ENCODE measurements around the gene CAMK2A. TPM values are rescaled to one million over a fixed set of nuclear protein-coding genes. Genes with fewer than 3 reads are reported as not detected.
A peak's percentile ranks its signal among the peaks of the same experiment; 100 is the strongest.

CAMK2A gene
- total RNA-seq, 1 donor from 2014 or later: 0.30 TPM

GRCh38 chr5:150288361-150288760 lies 1.2 kb downstream of the CAMK2A start:
- no peak overlapping the region for H3K27ac Mint-ChIP-seq (ENCODE audit: unreplicated experiment)
- no peaks in the 10 kb centered on the region for H3K27me3 Mint-ChIP-seq (ENCODE audit: low read depth)
- H3K9me3 Mint-ChIP-seq: no peaks in the 10 kb centered on the region
- TF ChIP-seq, protein P1, sequence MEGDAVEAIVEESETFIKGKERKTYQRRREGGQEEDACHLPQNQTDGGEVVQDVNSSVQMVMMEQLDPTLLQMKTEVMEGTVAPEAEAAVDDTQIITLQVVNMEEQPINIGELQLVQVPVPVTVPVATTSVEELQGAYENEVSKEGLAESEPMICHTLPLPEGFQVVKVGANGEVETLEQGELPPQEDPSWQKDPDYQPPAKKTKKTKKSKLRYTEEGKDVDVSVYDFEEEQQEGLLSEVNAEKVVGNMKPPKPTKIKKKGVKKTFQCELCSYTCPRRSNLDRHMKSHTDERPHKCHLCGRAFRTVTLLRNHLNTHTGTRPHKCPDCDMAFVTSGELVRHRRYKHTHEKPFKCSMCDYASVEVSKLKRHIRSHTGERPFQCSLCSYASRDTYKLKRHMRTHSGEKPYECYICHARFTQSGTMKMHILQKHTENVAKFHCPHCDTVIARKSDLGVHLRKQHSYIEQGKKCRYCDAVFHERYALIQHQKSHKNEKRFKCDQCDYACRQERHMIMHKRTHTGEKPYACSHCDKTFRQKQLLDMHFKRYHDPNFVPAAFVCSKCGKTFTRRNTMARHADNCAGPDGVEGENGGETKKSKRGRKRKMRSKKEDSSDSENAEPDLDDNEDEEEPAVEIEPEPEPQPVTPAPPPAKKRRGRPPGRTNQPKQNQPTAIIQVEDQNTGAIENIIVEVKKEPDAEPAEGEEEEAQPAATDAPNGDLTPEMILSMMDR (conservative IDR thresholded peaks at IDR 0.05): no peak
- DNase-seq (ENCODE audit: low read depth, low spot score): no peak
- H3K4me3 Mint-ChIP-seq: no peak overlapping the region
- H3K36me3 Mint-ChIP-seq (ENCODE audit: low read depth): no peaks in the 10 kb centered on the region
- H3K4me1 Mint-ChIP-seq: peaks cover 31% of the 10 kb centered on the region

GRCh38 chr5:150286820-150287219 lies 2.8 kb downstream of the CAMK2A start:
- no peak for DNase-seq (ENCODE audit: low read depth, low spot score)
- peaks cover 29% of the 10 kb centered on the region for H3K4me1 Mint-ChIP-seq
- no peak overlapping the region for H3K27ac Mint-ChIP-seq (ENCODE audit: unreplicated experiment)
- no peaks in the 10 kb centered on the region for H3K9me3 Mint-ChIP-seq
- H3K27me3 Mint-ChIP-seq (ENCODE audit: low read depth): no peaks in the 10 kb centered on the region
- no peaks in the 10 kb centered on the region for H3K36me3 Mint-ChIP-seq (ENCODE audit: low read depth)
- H3K4me3 Mint-ChIP-seq: no peak overlapping the region
- TF ChIP-seq, protein P1 (conservative IDR thresholded peaks at IDR 0.05): peak; percentile 60

DNA sequence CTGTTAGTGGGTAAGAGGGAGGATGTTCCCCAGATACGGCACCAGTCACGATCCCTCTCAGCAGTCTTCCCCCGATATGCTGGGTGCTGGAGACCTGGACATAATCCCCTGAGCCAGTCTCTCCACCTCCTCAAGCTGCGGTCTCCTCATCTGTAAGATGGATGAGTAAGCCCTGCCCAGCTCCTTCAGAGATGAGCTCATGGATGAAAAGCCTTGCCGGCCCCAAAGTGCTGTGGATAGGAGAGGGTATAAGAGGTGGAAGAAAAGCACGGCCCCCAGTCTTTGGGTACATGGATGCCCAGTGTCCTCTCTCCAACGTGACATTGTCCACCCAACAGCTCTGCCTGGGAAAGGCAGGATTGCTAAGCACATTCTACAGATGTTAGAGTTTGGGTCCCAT lies 4.5 kb downstream of the CAMK2A start:
- Mint-ChIP-seq H3K27me3 (ENCODE audit: low read depth) (peaks cover 7% of the 10 kb centered on the region), H3K4me1 (peaks cover 30% of the 10 kb centered on the region), H3K27ac (ENCODE audit: unreplicated experiment) (no peak overlapping the region), H3K4me3 (no peak overlapping the region), H3K9me3 (no peaks in the 10 kb centered on the region), H3K36me3 (ENCODE audit: low read depth) (no peaks in the 10 kb centered on the region)
- TF ChIP-seq, protein P1 (conservative IDR thresholded peaks at IDR 0.05): no peak
- DNase-seq (ENCODE audit: low read depth, low spot score): no peak

DNA sequence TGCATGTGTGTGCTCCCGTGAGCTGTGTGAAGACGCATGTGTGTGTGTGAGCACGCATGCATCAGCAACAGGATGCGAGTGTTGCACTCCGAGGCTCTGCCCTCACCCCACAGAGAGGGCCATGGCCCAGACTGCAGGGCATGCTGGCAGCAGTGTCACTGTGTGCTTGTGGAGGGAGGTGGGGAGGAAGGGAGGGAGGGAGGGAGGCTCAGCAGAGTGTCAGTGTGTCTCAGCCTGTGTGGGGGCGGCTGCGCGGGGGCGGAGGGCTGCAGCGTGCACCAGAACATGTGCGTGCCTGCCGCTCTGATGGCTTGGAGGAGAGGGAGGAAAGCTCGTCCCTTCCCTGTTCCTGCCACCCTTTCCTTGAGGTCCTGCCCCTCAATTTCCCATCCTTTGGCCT lies 5.3 kb downstream of the CAMK2A start:
- DNase-seq (ENCODE audit: low read depth, low spot score): no peak
- H3K36me3 Mint-ChIP-seq (ENCODE audit: low read depth): no peaks in the 10 kb centered on the region
- TF ChIP-seq, protein P1 (conservative IDR thresholded peaks at IDR 0.05): no peak
- no peaks in the 10 kb centered on the region for H3K9me3 Mint-ChIP-seq
- H3K4me1 Mint-ChIP-seq: peaks cover 24% of the 10 kb centered on the region
- H3K27me3 Mint-ChIP-seq (ENCODE audit: low read depth): peaks cover 7% of the 10 kb centered on the region
- no peak overlapping the region for H3K4me3 Mint-ChIP-seq
- H3K27ac Mint-ChIP-seq (ENCODE audit: unreplicated experiment): no peak overlapping the region

GRCh38 chr5:150283904-150284303 lies 5.7 kb downstream of the CAMK2A start:
- Mint-ChIP-seq H3K27ac (ENCODE audit: unreplicated experiment) (peak overlapping the region; percentile 76), H3K27me3 (ENCODE audit: low read depth) (peaks cover 7% of the 10 kb centered on the region), H3K36me3 (ENCODE audit: low read depth) (no peaks in the 10 kb centered on the region), H3K4me1 (peaks cover 20% of the 10 kb centered on the region), H3K9me3 (no peaks in the 10 kb centered on the region), H3K4me3 (no peak overlapping the region)
- TF ChIP-seq, protein P1 (conservative IDR thresholded peaks at IDR 0.05): no peak
- DNase-seq (ENCODE audit: low read depth, low spot score): no peak

DNA sequence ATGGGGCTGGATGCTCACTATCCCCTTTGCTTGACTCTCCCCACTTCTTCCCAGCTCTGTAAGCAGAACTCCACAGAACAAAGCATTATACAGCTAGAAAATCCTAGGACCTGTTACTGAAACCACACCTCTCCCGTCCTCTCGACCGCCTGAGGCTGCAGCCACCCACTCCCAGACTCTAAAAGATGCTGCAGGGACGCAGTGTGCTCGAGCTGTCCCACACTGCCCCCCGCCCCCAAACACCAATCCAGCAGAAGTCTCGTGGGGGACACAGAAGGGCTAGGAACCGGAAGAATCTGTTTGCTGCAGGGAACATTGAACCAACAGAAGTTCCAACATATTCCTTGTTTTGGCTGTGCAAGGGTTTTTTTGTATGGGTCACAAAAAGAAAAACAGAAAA lies 7.6 kb downstream of the CAMK2A start:
- Mint-ChIP-seq H3K4me3 (no peak overlapping the region), H3K36me3 (ENCODE audit: low read depth) (no peaks in the 10 kb centered on the region), H3K9me3 (no peaks in the 10 kb centered on the region), H3K27ac (ENCODE audit: unreplicated experiment) (no peak overlapping the region), H3K27me3 (ENCODE audit: low read depth) (peaks cover 7% of the 10 kb centered on the region), H3K4me1 (peaks cover 13% of the 10 kb centered on the region)
- no peak for DNase-seq (ENCODE audit: low read depth, low spot score)
- TF ChIP-seq, protein P1 (conservative IDR thresholded peaks at IDR 0.05): no peak

All from neural crest cell (in vitro differentiated cells).